Pancreas (tissue), 10 donors: Measurements from ENCODE around the gene BPI. TPM values are rescaled to one million over a fixed set of nuclear protein-coding genes. Genes with fewer than 3 reads are reported as not detected.

Experiments used
- ATAC-seq, 4 donors: fragments of 200-7000 bp; cut with Tn5 transposase; one replicate each; pipeline versions ENCODE4 v1.8.0 to v1.9.1; 2020; ENCODE audit warnings: mild to moderate bottlenecking in 4 of 4, moderate library complexity in 4 of 4
- DNase-seq, 6 donors: peaks; one replicate each; pipeline ENCODE4 v3.0.0-alpha.2; 2020
- FAIRE-seq: peaks from 2 replicates; lab custom pipeline; 2012; peaks lifted over from hg19 to GRCh38; lab: Jason Lieb, UNC
- H3K27ac ChIP-seq, 4 donors: fragments of 200-600 bp; sonication (generic); 1 replicate in 3 of 4; 2 replicates in 1 of 4; pipeline versions ENCODE4 v1.5.0 to v1.8.0; 2020
- H3K27me3 ChIP-seq, 4 donors: fragments of 200-600 bp; one replicate each; pipeline ENCODE4 v1.8.0; 2021
- H3K36me3 ChIP-seq, 3 donors: fragments of 200-600 bp; sonication (generic) in 1 of 3; one replicate each; pipeline versions ENCODE4 v1.5.0 to v1.8.0; 2020 to 2021
- H3K4me1 ChIP-seq, 3 donors: fragments of 200-600 bp; one replicate each; pipeline ENCODE4 v1.8.0; 2021
- H3K4me3 ChIP-seq, 4 donors: fragments of 200-600 bp; sonication (generic) in 2 of 4; one replicate each; pipeline versions ENCODE4 v1.5.0 to v1.8.0; 2020 to 2021
- H3K9me3 ChIP-seq, 4 donors: fragments of 200-600 bp; one replicate each; pipeline ENCODE4 v1.8.0; 2021
- WGBS, 2 donors: extraction: QIAGEN DNeasy Blood & Tissue Kit; methylation state at CpG; one replicate each; pipeline ENCODE4 v1.1.7; 2013; 5-methylcytosine and 5-hydroxymethylcytosine counted together
- intact Hi-C, 3 donors: fragments of 100-400 bp; cut with DNase I; formaldehyde crosslinking; loops; one replicate each; pipeline versions ENCODE4 v1.11.1 to v1.14.2; 2022
- polyA plus RNA-seq, 2 donors: library from polyadenylated mRNA; stranded (reverse); fragments of 200-250 nt; gene quantifications; one replicate each; pipeline ENCODE4 v1.2.3, GENCODE V29; 2013
- total RNA-seq, 6 donors: library from RNA; stranded (reverse); fragmentation: NEBNext Ultra II Directional in 4 of 6; extraction: Animal tissue kit (Norgen Biotek cat#: 25700) in 4 of 6; gene quantifications; one replicate each; pipeline versions ENCODE4 v1.2.1 to v1.2.4, GENCODE V29; 2021 to 2023
- TF ChIP-seq, protein P1 (sequence below), 4 donors: fragments of 200-600 bp; sonication (generic) in 3 of 4; IDR thresholded peaks; one replicate each; pipeline versions ENCODE4 v1.5.0 to v1.8.0; 2021; ENCODE audit warnings: antibody characterized with exemption in 4 of 4
- donor health status: healthy with polysubstance abuse.
- donor health status: DM: no; HTN: no; CAD: no; lungs with moderate emphysema.
- donor health status: DM: no; HTN: no; CAD: no.
- donor health status: control.
- donor health status: control.
- donor health status: Bipolar disorder and iron deficiency.
- donor health status: DM: yes; HTN: yes; CAD: no.
- donor health status: DM: no; HTN: no; CAD: no.
- donor health status: DM: no; HTN: no; CAD: no.
- donor health status: DM: yes; HTN: yes; CAD: no.

BPI gene
- total and polyA plus RNA-seq, 8 donors = 0.66 TPM; not detected in 7

DNA sequence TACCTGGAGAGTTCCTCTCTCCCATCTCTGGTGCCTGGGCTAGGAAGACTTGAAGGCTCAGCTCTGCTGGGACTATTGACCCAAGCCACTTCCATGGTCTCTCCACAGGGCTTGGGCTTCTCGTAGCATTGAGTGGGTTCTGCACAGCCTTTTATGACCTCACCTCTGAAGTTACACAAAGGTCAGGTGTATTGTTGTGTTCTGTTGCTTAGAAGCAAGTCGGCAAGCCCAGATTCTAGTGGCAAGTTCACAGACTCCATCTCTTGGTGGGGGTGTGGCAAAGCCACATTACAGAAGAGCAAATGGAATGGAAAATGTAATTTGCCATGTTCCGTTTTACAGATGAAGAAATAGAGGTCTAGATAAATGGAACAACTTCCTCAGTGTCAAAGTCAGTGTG is 13.5 kb downstream of the BPI start:
- no peaks in the 10 kb centered on the region for H3K9me3 ChIP-seq
- ATAC-seq (no peak), FAIRE-seq (no peak), DNase-seq (no peak)
- 58 to 69% methylated on average over 3 of the region's 3 CpGs for WGBS, 2 donors
- no peaks in the 10 kb centered on the region for H3K36me3 ChIP-seq
- intact Hi-C loops = no loop called here
- no peak overlapping the region for H3K27ac ChIP-seq
- no peak overlapping the region for H3K4me3 ChIP-seq
- H3K27me3 ChIP-seq = no peaks in the 10 kb centered on the region
- H3K4me1 ChIP-seq = no peaks in the 10 kb centered on the region
- TF ChIP-seq, protein P1, sequence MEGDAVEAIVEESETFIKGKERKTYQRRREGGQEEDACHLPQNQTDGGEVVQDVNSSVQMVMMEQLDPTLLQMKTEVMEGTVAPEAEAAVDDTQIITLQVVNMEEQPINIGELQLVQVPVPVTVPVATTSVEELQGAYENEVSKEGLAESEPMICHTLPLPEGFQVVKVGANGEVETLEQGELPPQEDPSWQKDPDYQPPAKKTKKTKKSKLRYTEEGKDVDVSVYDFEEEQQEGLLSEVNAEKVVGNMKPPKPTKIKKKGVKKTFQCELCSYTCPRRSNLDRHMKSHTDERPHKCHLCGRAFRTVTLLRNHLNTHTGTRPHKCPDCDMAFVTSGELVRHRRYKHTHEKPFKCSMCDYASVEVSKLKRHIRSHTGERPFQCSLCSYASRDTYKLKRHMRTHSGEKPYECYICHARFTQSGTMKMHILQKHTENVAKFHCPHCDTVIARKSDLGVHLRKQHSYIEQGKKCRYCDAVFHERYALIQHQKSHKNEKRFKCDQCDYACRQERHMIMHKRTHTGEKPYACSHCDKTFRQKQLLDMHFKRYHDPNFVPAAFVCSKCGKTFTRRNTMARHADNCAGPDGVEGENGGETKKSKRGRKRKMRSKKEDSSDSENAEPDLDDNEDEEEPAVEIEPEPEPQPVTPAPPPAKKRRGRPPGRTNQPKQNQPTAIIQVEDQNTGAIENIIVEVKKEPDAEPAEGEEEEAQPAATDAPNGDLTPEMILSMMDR (IDR thresholded peaks at IDR 0.05) = no peak

DNA sequence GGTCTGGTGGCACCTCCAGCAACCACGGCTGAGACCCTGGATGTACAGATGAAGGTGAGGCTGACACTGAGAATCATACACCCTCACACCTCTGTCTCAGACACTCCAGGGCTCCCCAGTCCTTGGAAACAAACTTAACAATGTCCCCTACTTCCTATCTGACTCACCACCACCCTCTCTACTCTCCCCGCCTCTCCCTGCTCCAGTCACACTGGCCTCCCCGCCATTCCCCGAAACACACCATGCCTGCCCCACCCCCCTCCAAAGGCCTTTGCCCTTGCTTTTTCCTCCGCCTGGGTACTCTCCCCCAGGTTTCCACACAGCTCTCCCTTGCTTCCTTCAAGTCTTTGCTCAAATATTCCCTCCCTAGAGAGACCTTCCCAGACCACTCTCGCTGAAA is 16.3 kb downstream of the BPI start:
- FAIRE-seq (no peak), DNase-seq (no peak), ATAC-seq (no peak)
- H3K9me3 ChIP-seq = no peaks in the 10 kb centered on the region
- no peak overlapping the region for H3K4me3 ChIP-seq
- TF ChIP-seq, protein P1 (IDR thresholded peaks at IDR 0.05) = no peak
- 33 to 41% methylated on average over 6 of the region's 6 CpGs for WGBS, 2 donors
- no peaks in the 10 kb centered on the region for H3K4me1 ChIP-seq
- intact Hi-C loops = no loop called here
- H3K27me3 ChIP-seq = no peaks in the 10 kb centered on the region
- H3K27ac ChIP-seq = no peak overlapping the region
- no peaks in the 10 kb centered on the region for H3K36me3 ChIP-seq

DNA sequence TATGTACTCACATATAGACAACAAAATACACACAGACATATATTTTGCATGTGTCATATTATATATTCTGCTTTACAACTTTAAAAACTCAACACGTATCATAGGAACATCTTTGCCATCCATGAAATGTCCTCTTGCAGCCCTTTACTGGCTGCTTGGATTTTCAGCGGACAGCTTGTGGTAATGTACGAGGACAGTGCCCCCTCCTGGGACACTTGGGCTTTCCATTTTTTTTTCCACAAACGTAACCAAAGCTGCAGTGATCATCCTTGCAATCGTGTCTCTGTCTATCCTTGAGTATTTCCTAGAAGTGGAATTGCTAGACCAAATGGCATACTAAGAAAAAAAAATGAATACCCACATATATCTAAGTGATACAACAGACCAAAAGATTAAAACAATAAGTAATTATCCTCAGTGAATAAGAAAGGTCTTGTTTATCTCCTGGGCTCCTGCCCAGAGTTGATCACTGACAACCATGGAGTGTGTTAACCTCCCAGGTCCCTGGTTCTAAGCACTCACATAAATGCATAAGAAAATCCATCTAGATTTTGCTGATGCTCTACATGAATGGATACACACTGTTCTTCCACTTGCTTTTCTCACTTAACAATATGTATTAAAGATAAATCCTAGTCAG is 18.1 kb downstream of the BPI start:
- Histone ChIP-seq H3K9me3 (no peaks in the 10 kb centered on the region), H3K4me3 (no peak overlapping the region), H3K27ac (no peak overlapping the region), H3K27me3 (no peaks in the 10 kb centered on the region), H3K4me1 (no peaks in the 10 kb centered on the region), H3K36me3 (no peaks in the 10 kb centered on the region)
- TF ChIP-seq, protein P1 (IDR thresholded peaks at IDR 0.05) = peak in 2 of 4 donors; percentile 28
- DNase-seq = no peak
- WGBS, 2 donors = 1 to 2% methylated on average over 5 of the region's 5 CpGs
- intact Hi-C loops = no loop called here
- FAIRE-seq = peak; percentile 17
- peak in 3 of 4 donors; percentile 36 to 59 (median 57) for ATAC-seq

DNA sequence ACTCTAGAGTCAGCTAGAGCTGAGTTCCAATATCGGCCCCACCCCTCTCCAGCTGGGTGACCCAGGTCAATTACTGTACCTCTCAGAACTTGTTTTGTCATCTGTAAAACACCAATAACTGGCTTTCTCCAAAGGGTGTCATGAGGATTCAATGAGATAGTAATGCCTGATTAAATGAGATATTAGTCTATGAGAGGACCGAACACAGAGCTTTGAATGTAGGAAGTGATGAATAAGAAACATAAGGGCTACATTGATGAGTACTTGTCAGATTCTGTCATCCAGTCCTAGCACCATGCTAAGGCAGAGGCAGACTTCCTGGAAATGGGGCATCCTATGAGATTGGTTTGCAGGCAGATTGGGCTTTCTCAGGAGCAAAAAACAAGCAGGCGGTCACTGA is 20.2 kb downstream of the BPI start:
- TF ChIP-seq, protein P1 (IDR thresholded peaks at IDR 0.05) = no peak
- DNase-seq (no peak), ATAC-seq (no peak), FAIRE-seq (no peak)
- H3K27ac ChIP-seq = no peak overlapping the region
- no peaks in the 10 kb centered on the region for H3K9me3 ChIP-seq
- WGBS, 2 donors = 85 to 95% methylated on average over 3 of the region's 3 CpGs
- H3K4me1 ChIP-seq = no peaks in the 10 kb centered on the region
- no peak overlapping the region for H3K4me3 ChIP-seq
- no peaks in the 10 kb centered on the region for H3K27me3 ChIP-seq
- no peaks in the 10 kb centered on the region for H3K36me3 ChIP-seq
- intact Hi-C loops = no loop called here

DNA sequence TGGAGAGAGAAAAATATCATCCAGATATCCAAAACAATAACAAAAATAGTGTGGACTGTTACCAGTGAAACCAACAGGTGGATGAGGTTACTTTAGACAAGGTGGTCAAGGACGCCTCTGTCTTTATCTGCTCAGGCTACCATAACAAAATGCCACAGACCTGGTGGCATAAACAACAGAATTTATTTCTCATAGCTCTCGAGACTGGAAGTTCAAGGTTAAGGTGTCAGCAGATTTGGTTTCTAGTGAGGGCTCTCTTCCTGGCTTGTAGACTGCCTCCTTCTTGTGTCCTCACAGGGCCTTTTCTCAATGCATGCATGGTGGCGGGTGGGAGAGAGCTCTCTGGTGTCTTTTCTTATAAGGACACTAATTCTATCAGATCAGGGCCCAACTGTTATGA is 21.2 kb downstream of the BPI start:
- 56 to 65% methylated on average over 3 of the region's 3 CpGs for WGBS, 2 donors

More for the DNA sequence above, 21.2 kb downstream of the BPI start:
- no peak for DNase-seq
- no peak for ATAC-seq
- TF ChIP-seq, protein P1 (IDR thresholded peaks at IDR 0.05) = no peak
- Histone ChIP-seq H3K4me3 (no peak overlapping the region), H3K27ac (no peak overlapping the region), H3K9me3 (no peaks in the 10 kb centered on the region), H3K27me3 (no peaks in the 10 kb centered on the region), H3K4me1 (no peaks in the 10 kb centered on the region), H3K36me3 (no peaks in the 10 kb centered on the region)
- no peak for FAIRE-seq
- intact Hi-C loops = no loop called here
